Measurements from ENCODE around the gene OR52B2. TPM values are rescaled to one million over a fixed set of nuclear protein-coding genes. Genes with fewer than 3 reads are reported as not detected.
A peak's percentile ranks its signal among the peaks of the same experiment; 100 is the strongest.

The OR52B2 gene
- total and polyA plus RNA-seq, 9 of the 15 experiments (the other 6 are each of a cell fraction or from before 2014, with no cell fraction given) = not detected

GRCh38 chr11:6194065-6194581 lies 24.0 kb upstream of the OR52B2 start:
- H3K9me1 ChIP-seq (ENCODE audit: control insufficient read depth, insufficient read depth, low read length) = peaks cover 2% of the 10 kb centered on the region
- ChIA-PET CTCF (ENCODE audit: low intra/inter-chr PET ratio) (no interaction called here), POLR2A (no interaction called here)
- WGBS (ENCODE audit: insufficient coverage, low coverage, missing lambda C conversion rate) = 13% methylated on average over 1 of the region's 1 CpG
- FAIRE-seq = no peak
- in situ Hi-C loops (cut with MboI) = no loop called here
- H2AFZ ChIP-seq (ENCODE audit: low read depth, low read length) = no peak overlapping the region
- H3K4me2 ChIP-seq (ENCODE audit: insufficient read depth, low read length) = no peak overlapping the region
- H3K4me3 ChIP-seq = no peak overlapping the region
- H3K9ac ChIP-seq (ENCODE audit: insufficient read depth in 1 of 2, low read depth in 2 of 2, low read length in 2 of 2) = no peak overlapping the region
- BruUV-seq (replicated peaks) = no TSS peak
- no peaks in the 10 kb centered on the region for H3K9me3 ChIP-seq (replicated peaks; ENCODE audit: control insufficient read depth, insufficient read depth, low read depth, low read length)
- DNase-seq (ENCODE audit: extremely low read depth in 1 of 4, low spot score in 3 of 4) = no peak
- no peaks in the 10 kb centered on the region for H3K79me2 ChIP-seq (ENCODE audit: control insufficient read depth, insufficient read depth, low read length)
- no peaks in the 10 kb centered on the region for H3K36me3 ChIP-seq (ENCODE audit: control insufficient read depth, insufficient read depth, low read length)
- no peaks in the 10 kb centered on the region for H4K20me1 ChIP-seq (replicated peaks; ENCODE audit: control insufficient read depth, insufficient read depth, low read length)
- TF ChIP-seq CEBPG (CRISPR knock-in tag; IDR thresholded peaks at IDR 0.05) (no peak), CEBPG (tag; conservative IDR thresholded peaks at IDR 0.05 in 1 of 2, IDR thresholded peaks at IDR 0.05 in 1 of 2) (peak in 1 of 2 experiments; percentile 55; a peak in 1 of 4 replicates), TGIF2 (CRISPR knock-in tag; IDR thresholded peaks at IDR 0.05) (no peak), ZNF668 (CRISPR knock-in tag; IDR thresholded peaks at IDR 0.05) (no peak), JUND (IDR thresholded peaks at IDR 0.05; ENCODE audit: borderline replicate concordance, low read depth, low read length) (no peak), JUND (tag; IDR thresholded peaks at IDR 0.05; ENCODE audit: borderline replicate concordance, low read depth, low read length) (peak; percentile 43; the same call in 1 of the 3 replicates)
- H3K4me1 ChIP-seq (replicated peaks in 1 of 2; ENCODE audit: control insufficient read depth in 2 of 2, insufficient read depth in 2 of 2, low read length in 2 of 2) = no peaks in the 10 kb centered on the region
- H3K27ac ChIP-seq (ENCODE audit: extremely low read depth, low read depth, low read length) = no peak overlapping the region
- intact Hi-C loops (cut with micrococcal nuclease) = no loop called here
- H3K27me3 ChIP-seq (ENCODE audit: control insufficient read depth in 2 of 2, insufficient read depth in 2 of 2, low read length in 2 of 2) = peaks cover 0 to 2% of the 10 kb centered on the region in 2 experiments; a peak in 2 of 5 replicates
- ATAC-seq = peak; percentile 39; the same call in 1 of the 3 replicates

GRCh38 chr11:6191742-6192141 lies 21.6 kb upstream of the OR52B2 start:
- Histone ChIP-seq H3K9ac (ENCODE audit: insufficient read depth in 1 of 2, low read depth in 2 of 2, low read length in 2 of 2) (no peak overlapping the region), H3K9me3 (replicated peaks; ENCODE audit: control insufficient read depth, insufficient read depth, low read depth, low read length) (no peaks in the 10 kb centered on the region), H3K36me3 (ENCODE audit: control insufficient read depth, insufficient read depth, low read length) (no peaks in the 10 kb centered on the region), H3K4me3 (no peak overlapping the region), H3K27ac (ENCODE audit: extremely low read depth, low read depth, low read length) (no peak overlapping the region), H3K27me3 (ENCODE audit: control insufficient read depth in 2 of 2, insufficient read depth in 2 of 2, low read length in 2 of 2) (no peaks in the 10 kb centered on the region; a peak in 1 of 5 replicates), H3K9me1 (ENCODE audit: control insufficient read depth, insufficient read depth, low read length) (no peaks in the 10 kb centered on the region), H2AFZ (ENCODE audit: low read depth, low read length) (no peak overlapping the region), H3K4me2 (ENCODE audit: insufficient read depth, low read length) (no peak overlapping the region), H3K4me1 (replicated peaks in 1 of 2; ENCODE audit: control insufficient read depth in 2 of 2, insufficient read depth in 2 of 2, low read length in 2 of 2) (no peaks in the 10 kb centered on the region), H3K79me2 (ENCODE audit: control insufficient read depth, insufficient read depth, low read length) (no peaks in the 10 kb centered on the region), H4K20me1 (replicated peaks; ENCODE audit: control insufficient read depth, insufficient read depth, low read length) (no peaks in the 10 kb centered on the region)
- ATAC-seq = no peak
- intact Hi-C loops (cut with micrococcal nuclease) = no loop called here
- DNase-seq (ENCODE audit: extremely low read depth in 1 of 4, low spot score in 3 of 4) = no peak
- FAIRE-seq = no peak
- in situ Hi-C loops (cut with MboI) = no loop called here
- BruUV-seq (replicated peaks) = no TSS peak
- CTCF ChIA-PET (ENCODE audit: low intra/inter-chr PET ratio) = no interaction called here
- POLR2A ChIA-PET = no interaction called here
- TF ChIP-seq, protein P1, sequence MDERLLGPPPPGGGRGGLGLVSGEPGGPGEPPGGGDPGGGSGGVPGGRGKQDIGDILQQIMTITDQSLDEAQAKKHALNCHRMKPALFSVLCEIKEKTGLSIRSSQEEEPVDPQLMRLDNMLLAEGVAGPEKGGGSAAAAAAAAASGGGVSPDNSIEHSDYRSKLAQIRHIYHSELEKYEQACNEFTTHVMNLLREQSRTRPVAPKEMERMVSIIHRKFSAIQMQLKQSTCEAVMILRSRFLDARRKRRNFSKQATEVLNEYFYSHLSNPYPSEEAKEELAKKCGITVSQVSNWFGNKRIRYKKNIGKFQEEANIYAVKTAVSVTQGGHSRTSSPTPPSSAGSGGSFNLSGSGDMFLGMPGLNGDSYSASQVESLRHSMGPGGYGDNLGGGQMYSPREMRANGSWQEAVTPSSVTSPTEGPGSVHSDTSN (CRISPR knock-in tag; IDR thresholded peaks at IDR 0.05; ENCODE audit: low read depth) = no peak
- TF ChIP-seq, protein P1 (tag; conservative IDR thresholded peaks at IDR 0.05; ENCODE audit: low read depth) = peak; percentile 55; the same call in 1 of the 2 replicates
- TF ChIP-seq SRSF1 (IDR thresholded peaks at IDR 0.05; ENCODE audit: low read depth, low read length) (no peak), ZNF23 (CRISPR knock-in tag; IDR thresholded peaks at IDR 0.05) (no peak), ZBED1 (IDR thresholded peaks at IDR 0.05) (no peak), ZC3H11A (IDR thresholded peaks at IDR 0.05; ENCODE audit: low read depth, low read length) (no peak)

All from K562 (cell line).